GM18867 (cell line): ENCODE data around the gene CAMSAP1.

ENCODE experiments used
- ATAC-seq: cut with Tn5 transposase; IDR thresholded peaks from one replicate; pipeline ENCODE4 v1.9.1; 2021; ENCODE audit warnings: mild to moderate bottlenecking, moderate library complexity; ENCODE audit not compliant: unreplicated experiment

Gene CAMSAP1

GRCh38 chr9:135884328-135885035 is 22.9 kb downstream of the CAMSAP1 start:
- ATAC-seq, result no peak

GRCh38 chr9:135883410-135884089 is 23.8 kb downstream of the CAMSAP1 start:
- ATAC-seq, result no peak

- ATAC-seq, result no peak
Measured at GRCh38 chr9:135882011-135882410, 25.3 kb downstream of the CAMSAP1 start.

- ATAC-seq, result no peak
Measured at GRCh38 chr9:135880438-135880837, 26.9 kb downstream of the CAMSAP1 start.

- no peak for ATAC-seq
Measured at GRCh38 chr9:135879619-135880018, 27.7 kb downstream of the CAMSAP1 start.

GRCh38 chr9:135879237-135879601 is 28.1 kb downstream of the CAMSAP1 start:
- ATAC-seq, result no peak

- no peak for ATAC-seq
Measured at GRCh38 chr9:135878528-135879236, 28.7 kb downstream of the CAMSAP1 start.

- ATAC-seq, result no peak
Measured at GRCh38 chr9:135877791-135878527, 29.4 kb downstream of the CAMSAP1 start.

- ATAC-seq, result no peak
Measured at GRCh38 chr9:135876936-135877335, 30.4 kb downstream of the CAMSAP1 start.

- no peak for ATAC-seq
Measured at GRCh38 chr9:135874859-135875258, 32.5 kb downstream of the CAMSAP1 start.

- ATAC-seq, result no peak
Measured at GRCh38 chr9:135869909-135870308, 37.4 kb downstream of the CAMSAP1 start.

- ATAC-seq, result no peak
Measured at GRCh38 chr9:135865531-135865930, 41.8 kb downstream of the CAMSAP1 start.

- no peak for ATAC-seq
Measured at GRCh38 chr9:135864447-135865049, 42.8 kb downstream of the CAMSAP1 start.

GRCh38 chr9:135862809-135863208 is 44.5 kb downstream of the CAMSAP1 start:
- no peak for ATAC-seq

GRCh38 chr9:135858491-135859185 is 48.7 kb downstream of the CAMSAP1 start:
- no peak for ATAC-seq

GRCh38 chr9:135857843-135858242 is 49.5 kb downstream of the CAMSAP1 start:
- no peak for ATAC-seq

GRCh38 chr9:135857371-135857786 is 50.0 kb downstream of the CAMSAP1 start:
- no peak for ATAC-seq

- no peak for ATAC-seq
Measured at GRCh38 chr9:135851748-135852147, 55.6 kb downstream of the CAMSAP1 start.

GRCh38 chr9:135850737-135851136 is 56.6 kb downstream of the CAMSAP1 start:
- no peak for ATAC-seq

GRCh38 chr9:135849181-135849580 is 58.2 kb downstream of the CAMSAP1 start:
- no peak for ATAC-seq
